Lower leg skin (tissue), 4 donors: ENCODE results near the gene NOS3. TPM values are rescaled to one million over a fixed set of nuclear protein-coding genes. Genes with fewer than 3 reads are reported as not detected.
"Not testable (repeated sequence)": the region's sequence is repeated elsewhere in the genome, so short reads cannot be mapped to it uniquely, and the experiment has no call there.

ENCODE experiments used
- DNase-seq, 2 donors: peaks; one replicate each; pipeline ENCODE4 v3.0.0-alpha.2; 2019; ENCODE audit warnings: low spot score in 2 of 2
- H3K4me3 ChIP-seq: fragments of 200-600 bp; sonication (generic); 2 replicates; pipeline ENCODE4 v1.5.1; 2017; ENCODE audit warnings: mild to moderate bottlenecking, low read depth; ENCODE audit not compliant: poor library complexity, severe bottlenecking
- POLR2A ChIP-seq, 2 donors: fragments of 450-650 bp; IDR thresholded peaks; one replicate each; pipeline ENCODE4 v1.6.1; 2016 to 2017; ENCODE audit warnings: antibody characterized with exemption in 2 of 2, mild to moderate bottlenecking in 1 of 2, moderate library complexity in 1 of 2
- WGBS, 2 donors: methylation state at CpG; one replicate each; pipeline ENCODE4 v1.1.5; 2018; 5-methylcytosine and 5-hydroxymethylcytosine counted together
- intact Hi-C: fragments of 100-400 bp; cut with DNase I; formaldehyde crosslinking; loops from one replicate; pipeline ENCODE4 v1.15.0; 2023; ENCODE audit warnings: low total_unique reads
- total RNA-seq, 4 donors: library from RNA; depleted of rRNA; stranded (reverse); fragments of >200 nt; gene quantifications; one replicate each; pipeline ENCODE4 v1.1.0, GENCODE V29; 2016
- TF ChIP-seq, protein P1 (sequence below), 3 donors: fragments of 450-650 bp; IDR thresholded peaks; one replicate each; pipeline ENCODE4 v1.5.1; 2016; ENCODE audit warnings: antibody characterized with exemption in 3 of 3, mild to moderate bottlenecking in 3 of 3, moderate library complexity in 2 of 3

Gene NOS3
- total RNA-seq, 4 donors from 2014 or later, result 4.0 to 8.9 (median 5.8) TPM

DNA sequence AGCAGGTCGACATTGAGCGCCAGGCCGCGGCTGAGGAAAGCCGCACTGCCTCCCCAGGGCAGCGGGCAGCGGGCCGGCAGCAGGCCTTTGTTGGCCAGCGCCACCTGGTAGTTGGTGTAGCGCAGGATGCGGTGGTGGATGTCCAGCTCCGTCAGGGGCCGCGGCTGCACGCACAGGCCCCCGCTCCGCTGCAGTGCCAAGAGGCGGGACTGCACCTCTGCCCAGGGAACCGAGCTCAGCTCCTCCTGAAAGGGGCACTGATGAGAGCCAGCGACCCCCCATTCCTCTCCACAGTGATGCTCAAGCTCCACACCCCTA is 28.3 kb downstream of the NOS3 start:
- no peak overlapping the region for H3K4me3 ChIP-seq
- no peak for TF ChIP-seq POLR2A (IDR thresholded peaks at IDR 0.05)
- TF ChIP-seq, protein P1, sequence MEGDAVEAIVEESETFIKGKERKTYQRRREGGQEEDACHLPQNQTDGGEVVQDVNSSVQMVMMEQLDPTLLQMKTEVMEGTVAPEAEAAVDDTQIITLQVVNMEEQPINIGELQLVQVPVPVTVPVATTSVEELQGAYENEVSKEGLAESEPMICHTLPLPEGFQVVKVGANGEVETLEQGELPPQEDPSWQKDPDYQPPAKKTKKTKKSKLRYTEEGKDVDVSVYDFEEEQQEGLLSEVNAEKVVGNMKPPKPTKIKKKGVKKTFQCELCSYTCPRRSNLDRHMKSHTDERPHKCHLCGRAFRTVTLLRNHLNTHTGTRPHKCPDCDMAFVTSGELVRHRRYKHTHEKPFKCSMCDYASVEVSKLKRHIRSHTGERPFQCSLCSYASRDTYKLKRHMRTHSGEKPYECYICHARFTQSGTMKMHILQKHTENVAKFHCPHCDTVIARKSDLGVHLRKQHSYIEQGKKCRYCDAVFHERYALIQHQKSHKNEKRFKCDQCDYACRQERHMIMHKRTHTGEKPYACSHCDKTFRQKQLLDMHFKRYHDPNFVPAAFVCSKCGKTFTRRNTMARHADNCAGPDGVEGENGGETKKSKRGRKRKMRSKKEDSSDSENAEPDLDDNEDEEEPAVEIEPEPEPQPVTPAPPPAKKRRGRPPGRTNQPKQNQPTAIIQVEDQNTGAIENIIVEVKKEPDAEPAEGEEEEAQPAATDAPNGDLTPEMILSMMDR (IDR thresholded peaks at IDR 0.05), result no peak
- intact Hi-C loops, result no loop called here
- WGBS, 2 donors, result 32 to 34% methylated on average over 19 to 20 of the region's 20 CpGs
- no peak for DNase-seq

DNA sequence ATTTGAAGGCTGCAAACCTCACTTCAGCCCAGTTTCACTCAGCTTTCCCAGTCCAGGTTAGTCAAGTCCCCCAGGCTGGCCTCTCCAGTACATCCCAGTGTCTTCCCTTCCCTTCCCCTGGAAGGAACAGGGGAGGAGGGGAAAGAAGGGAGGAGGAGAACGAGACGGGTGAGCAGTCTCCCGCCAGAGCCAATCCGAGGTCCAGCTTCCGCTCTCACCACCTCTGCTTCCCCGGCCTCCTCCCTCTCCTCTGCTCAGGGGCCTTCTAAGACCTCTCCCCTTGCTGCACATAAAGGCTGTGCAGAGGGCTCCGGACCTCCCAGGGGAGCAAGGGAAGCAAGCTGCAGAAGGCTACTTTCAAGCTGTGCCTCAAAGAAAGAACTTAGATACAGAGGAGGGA is 29.4 kb downstream of the NOS3 start:
- intact Hi-C loops, result no loop called here
- no peak for TF ChIP-seq POLR2A (IDR thresholded peaks at IDR 0.05)
- TF ChIP-seq, protein P1 (IDR thresholded peaks at IDR 0.05), result no peak
- H3K4me3 ChIP-seq, result no peak overlapping the region
- DNase-seq, result no peak
- 66 to 82% methylated on average over 7 of the region's 7 CpGs for WGBS, 2 donors

DNA sequence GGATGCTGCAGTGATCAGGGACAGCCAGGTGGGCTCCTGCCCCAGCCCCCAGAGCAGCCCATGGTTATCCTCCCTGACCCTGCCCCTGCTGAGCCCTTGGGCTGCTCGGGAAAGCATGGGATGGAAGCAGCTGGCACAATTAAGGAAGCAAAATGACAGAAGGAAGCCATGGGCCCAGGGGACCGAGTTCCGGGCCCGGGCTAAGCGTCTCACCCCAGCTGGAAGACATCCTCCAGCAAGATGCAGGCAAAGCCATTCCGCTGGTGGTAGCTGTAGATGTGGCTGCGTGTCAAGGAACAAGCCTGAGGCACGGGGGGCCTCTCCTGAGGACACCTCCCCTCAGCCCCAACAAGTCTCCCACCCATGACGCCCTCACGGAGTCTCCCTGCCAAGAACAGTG is 32.4 kb downstream of the NOS3 start:
- 71% methylated on average over 10 of the region's 10 CpGs for WGBS, 2 donors
- TF ChIP-seq POLR2A (IDR thresholded peaks at IDR 0.05), result no peak
- TF ChIP-seq, protein P1 (IDR thresholded peaks at IDR 0.05), result no peak
- H3K4me3 ChIP-seq, result no peak overlapping the region

DNA sequence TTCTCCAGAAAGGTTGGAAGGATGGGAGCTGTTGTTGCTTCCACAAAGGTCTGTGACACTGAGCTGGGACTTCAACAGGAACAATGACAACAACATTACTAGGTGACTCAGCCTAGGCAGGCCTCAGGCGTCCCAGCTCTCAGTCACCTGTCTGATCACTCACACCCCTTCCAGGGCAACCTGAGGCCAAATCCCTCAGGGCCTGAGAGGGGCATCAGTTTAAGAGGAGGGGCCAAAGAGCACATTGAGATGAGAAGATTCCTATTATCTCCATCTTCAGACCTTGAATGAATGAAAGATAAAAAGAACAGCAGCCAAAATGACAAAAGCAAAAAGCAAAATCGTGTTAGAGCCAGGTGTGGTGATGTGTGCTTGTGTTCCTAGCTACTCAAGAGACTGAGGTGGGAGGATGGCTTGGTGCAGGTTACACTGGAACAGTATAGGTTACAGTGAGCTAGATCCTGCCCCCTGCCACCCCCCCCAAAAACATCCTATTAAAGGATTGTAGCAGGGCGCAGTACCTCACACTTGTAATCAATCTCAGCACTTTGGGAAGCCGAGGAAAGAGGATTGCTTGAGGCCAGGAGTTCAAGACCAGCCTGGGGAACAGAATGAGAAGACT is 33.7 kb downstream of the NOS3 start, which contains the start of gene ATG9B:
TSS of gene ATG9B (minus strand) at position 60 of the 622 bp plus-strand sequence. CDS start 71 bp downstream, outside the sequence.
- no peak within 1 kb of the TSS for H3K4me3 ChIP-seq
- 70 to 75% methylated on average over 4 of the region's 4 CpGs for WGBS, 2 donors
- TF ChIP-seq POLR2A (IDR thresholded peaks at IDR 0.05), result no peak
- TF ChIP-seq, protein P1 (IDR thresholded peaks at IDR 0.05), result no peak
- DNase-seq, result no peak
- intact Hi-C loops, result loop anchor here (5.0 kb wide), 1 partner anchor 88 kb away; no protein-coding TSS in a partner anchor

More for the DNA sequence above, 32.4 kb downstream of the NOS3 start:
- DNase-seq, result no peak
- intact Hi-C loops, result no loop called here

DNA sequence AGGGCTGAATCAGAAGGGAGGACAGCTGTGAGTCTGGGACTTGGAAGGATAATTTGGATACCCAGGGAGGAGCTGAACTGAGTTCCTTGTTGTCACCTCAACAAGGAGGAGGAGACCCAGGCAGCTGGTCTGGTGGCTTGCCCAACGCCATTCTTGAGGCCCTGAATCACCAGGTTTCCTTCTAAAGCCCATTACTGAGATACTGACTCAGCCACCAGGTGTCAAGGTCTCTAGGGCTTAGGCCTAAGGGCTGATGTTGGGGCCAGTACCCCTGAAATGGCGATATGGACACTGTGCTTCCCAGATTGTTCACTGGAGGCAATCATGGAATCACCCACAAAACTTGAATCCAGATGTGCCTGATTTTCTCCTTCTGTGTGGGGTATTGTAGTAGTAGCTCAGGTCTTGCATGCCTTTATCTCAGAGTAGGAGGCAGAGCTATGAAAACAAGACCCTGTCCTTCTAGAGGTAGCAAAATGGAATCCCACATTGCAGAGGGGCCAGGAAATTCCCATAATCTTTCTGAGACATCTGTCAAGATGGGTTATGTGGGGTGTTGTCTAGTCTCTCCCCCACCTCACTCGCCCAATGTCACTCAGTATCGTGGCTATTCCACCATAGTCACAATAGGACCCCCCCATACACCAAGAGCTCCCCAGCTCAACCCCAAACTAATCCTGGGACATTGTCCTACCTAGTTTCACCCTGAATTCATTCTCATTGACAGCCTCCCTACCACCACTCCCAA is 35.3 kb downstream of the NOS3 start:
- DNase-seq, result no peak
- no peak for TF ChIP-seq POLR2A (IDR thresholded peaks at IDR 0.05)
- TF ChIP-seq, protein P1 (IDR thresholded peaks at IDR 0.05), result no peak
- no peak overlapping the region for H3K4me3 ChIP-seq
- intact Hi-C loops, result loop anchor here (5.0 kb wide), 1 partner anchor 86 kb away; no protein-coding TSS in a partner anchor
- WGBS, 2 donors, result 76 to 91% methylated on average over 4 of the region's 4 CpGs

DNA sequence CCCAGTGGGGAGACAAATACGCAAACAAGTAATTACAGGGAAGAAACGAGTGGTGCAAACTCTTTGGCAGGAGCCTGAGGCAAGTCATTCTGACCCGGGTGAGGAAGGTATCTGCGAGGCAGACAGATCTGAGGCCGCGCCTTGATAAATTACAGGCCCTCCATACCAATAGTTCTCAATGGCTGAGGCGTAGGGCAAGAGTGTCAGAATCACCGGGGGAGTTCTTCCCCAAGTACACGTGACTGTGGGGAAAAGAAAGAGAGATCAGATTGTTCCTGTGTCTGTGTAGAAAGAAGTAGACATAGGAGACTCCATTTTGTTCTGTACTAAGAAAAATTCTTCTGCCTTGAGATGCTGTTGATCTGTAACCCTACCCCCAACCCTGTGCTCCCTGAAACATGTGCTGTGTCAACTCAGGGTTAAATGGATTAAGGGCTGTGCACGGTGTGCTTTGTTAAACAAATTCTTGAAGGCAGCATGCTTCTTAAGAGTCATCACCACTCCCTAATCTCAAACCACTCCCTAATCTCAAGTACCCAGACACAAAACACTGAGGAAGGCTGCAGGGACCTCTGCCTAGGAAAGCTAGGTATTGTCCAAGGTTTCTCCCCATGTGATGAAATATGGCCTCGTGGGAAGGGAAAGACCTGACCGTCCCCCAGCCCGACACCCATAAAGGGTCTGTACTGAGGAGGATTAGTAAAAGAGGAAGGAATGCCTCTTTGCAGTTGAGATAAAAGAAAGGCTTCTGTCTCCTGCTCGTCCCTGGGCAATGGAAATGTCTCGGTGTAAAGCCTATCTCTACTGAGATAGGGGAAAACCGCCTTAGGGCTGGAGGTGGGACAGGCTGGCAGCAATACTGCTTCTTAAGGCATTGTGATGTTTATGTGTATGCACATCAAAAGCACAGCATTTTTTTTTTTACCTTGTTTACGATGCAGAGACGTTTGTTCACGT is 36.2 kb downstream of the NOS3 start:
- WGBS, 2 donors, result 36 to 44% methylated on average over 19 of the region's 19 CpGs
- DNase-seq, H3K4me3 ChIP-seq: not testable (repeated sequence)
- intact Hi-C loops, result loop anchor here (5.0 kb wide), 1 partner anchor 85 kb away; no protein-coding TSS in a partner anchor

DNA sequence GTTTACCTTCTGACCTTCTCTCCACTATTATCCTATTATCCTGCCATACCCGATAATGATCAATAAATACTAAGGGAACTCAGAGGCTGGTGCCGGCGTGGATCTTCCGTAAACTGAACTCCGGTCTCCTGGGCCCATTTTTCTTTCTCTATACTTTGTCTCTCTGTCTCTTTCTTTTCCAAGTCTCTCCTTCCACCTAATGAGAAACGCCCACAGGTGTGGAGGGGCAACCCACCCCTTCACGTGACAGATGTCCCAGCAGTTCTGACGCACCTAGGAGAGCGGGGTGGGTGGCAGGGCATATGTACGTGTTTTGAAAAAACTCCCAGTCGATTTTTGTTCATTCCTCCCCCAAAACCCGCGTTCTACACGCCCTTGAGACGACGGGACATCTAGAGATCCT is 36.9 kb downstream of the NOS3 start:
- peak overlapping the region; percentile 10 for H3K4me3 ChIP-seq
- not testable (repeated sequence) for DNase-seq
- intact Hi-C loops, result loop anchor here (5.0 kb wide), 1 partner anchor 85 kb away; no protein-coding TSS in a partner anchor
- 9 to 13% methylated on average over 16 of the region's 16 CpGs for WGBS, 2 donors
